ENCODE data around the gene ALG6. TPM values are rescaled to one million over a fixed set of nuclear protein-coding genes. Genes with fewer than 3 reads are reported as not detected.
A peak's percentile ranks its signal among the peaks of the same experiment; 100 is the strongest.

ALG6 gene
- total RNA-seq, 1 experiment from 2014 or later, result 21.4 TPM

DNA sequence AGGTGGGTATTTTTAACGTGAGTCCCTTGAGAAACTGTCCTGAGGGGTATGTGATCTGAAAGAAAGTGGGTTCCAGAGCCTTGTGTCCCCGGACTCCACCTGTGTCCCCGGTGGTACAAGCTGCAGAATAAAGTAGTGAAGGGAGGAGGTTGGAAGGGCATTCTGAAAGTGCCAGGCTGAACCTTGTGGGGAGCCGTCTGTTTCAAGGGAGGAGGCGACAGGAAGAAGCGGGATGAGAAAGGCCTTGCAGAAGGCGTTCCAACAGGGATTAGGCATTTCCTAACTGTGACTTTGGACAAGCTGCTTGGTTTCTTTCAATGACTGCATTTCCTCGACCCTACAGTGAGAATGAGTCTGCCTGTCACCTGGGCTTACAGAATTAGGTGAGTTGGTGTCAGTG, 39.3 kb upstream of the ALG6 start:
- Histone ChIP-seq H3K23me2 (ENCODE audit: insufficient read length, low read depth, low read length, poor library complexity, severe bottlenecking) (peaks cover 38% of the 10 kb centered on the region), H2BK120ac (ENCODE audit: low read depth, low read length, poor library complexity, severe bottlenecking) (no peak overlapping the region), H2AFZ (ENCODE audit: low read length) (no peak overlapping the region), H3K23ac (ENCODE audit: insufficient read length, low read depth, low read length) (no peak overlapping the region), H2BK20ac (ENCODE audit: low read depth, low read length, poor library complexity, severe bottlenecking) (no peak overlapping the region), H3K56ac (ENCODE audit: insufficient read length, low read depth, low read length) (no peak overlapping the region), H4K8ac (replicated peaks; ENCODE audit: insufficient read length, low read depth, low read length) (no peak overlapping the region), H4K20me1 (ENCODE audit: control insufficient read depth, insufficient read depth, insufficient read length) (no peaks in the 10 kb centered on the region), H4K5ac (ENCODE audit: insufficient read length, low read depth, low read length) (no peak overlapping the region), H3K14ac (ENCODE audit: insufficient read depth, low read length) (no peak overlapping the region; the same call in 1 of the 2 replicates), H3K18ac (ENCODE audit: insufficient read length, low read depth, low read length) (no peak overlapping the region), H3T11ph (ENCODE audit: low read length) (no peak overlapping the region), H3K4me1 (ENCODE audit: insufficient read depth, low read length) (peaks cover 19% of the 10 kb centered on the region; the same call in 1 of the 2 replicates), H3K9me3 (ENCODE audit: control insufficient read depth, low read depth, low read length) (no peaks in the 10 kb centered on the region), H3K4me2 (ENCODE audit: insufficient read depth, insufficient read length, low read length) (peak overlapping the region; percentile 83), H4K91ac (ENCODE audit: insufficient read length, low read depth, low read length) (no peak overlapping the region), H3K79me1 (ENCODE audit: insufficient read depth, low read depth, low read length, poor library complexity, severe bottlenecking) (no peaks in the 10 kb centered on the region), H3K9ac (ENCODE audit: extremely low read depth, insufficient read length, low read length) (no peak overlapping the region), H3K79me2 (ENCODE audit: insufficient read depth, low read length) (no peaks in the 10 kb centered on the region; the same call in 1 of the 2 replicates), H2BK15ac (ENCODE audit: low read depth, low read length) (no peak overlapping the region), H3K27me3 (ENCODE audit: insufficient read depth, low read length) (peaks cover 14% of the 10 kb centered on the region; the same call in 1 of the 2 replicates), H2BK5ac (ENCODE audit: insufficient read length, low read length) (no peak overlapping the region), H3K27ac (ENCODE audit: insufficient read length, low read depth, low read length) (no peak overlapping the region), H2AK5ac (ENCODE audit: insufficient read length, low read length) (no peak overlapping the region), H3K4ac (ENCODE audit: low read depth, low read length) (no peak overlapping the region), H2BK12ac (ENCODE audit: insufficient read length, low read depth, low read length) (no peak overlapping the region)
- Mint-ChIP-seq H3K9me3 (peaks cover 0 to 2% of the 10 kb centered on the region in 2 experiments; a peak in 3 of 5 replicates), H3K36me3 (ENCODE audit: insufficient read depth in 1 of 3, low read depth in 3 of 3) (peaks cover 0 to 3% (median 0%) of the 10 kb centered on the region in 3 experiments; a peak in 3 of 7 replicates), H3K4me3 (peak overlapping the region in 1 of 2 experiments; percentile 96; a peak in 2 of 5 replicates), H3K4me1 (peaks cover 53 to 64% of the 10 kb centered on the region in 2 experiments), H3K27me3 (ENCODE audit: low read depth) (peaks cover 89% of the 10 kb centered on the region), H3K27ac (peak overlapping the region in 2 of 3 experiments; percentile 2 to 50; a peak in 2 of 7 replicates)
- DNase-seq, result peak; percentile 37
- no CpG with 5 or more reads among the region's 8 CpGs for WGBS (ENCODE audit: extremely low coverage, insufficient read length, low lambda C conversion rate)
- TF ChIP-seq, protein P1, sequence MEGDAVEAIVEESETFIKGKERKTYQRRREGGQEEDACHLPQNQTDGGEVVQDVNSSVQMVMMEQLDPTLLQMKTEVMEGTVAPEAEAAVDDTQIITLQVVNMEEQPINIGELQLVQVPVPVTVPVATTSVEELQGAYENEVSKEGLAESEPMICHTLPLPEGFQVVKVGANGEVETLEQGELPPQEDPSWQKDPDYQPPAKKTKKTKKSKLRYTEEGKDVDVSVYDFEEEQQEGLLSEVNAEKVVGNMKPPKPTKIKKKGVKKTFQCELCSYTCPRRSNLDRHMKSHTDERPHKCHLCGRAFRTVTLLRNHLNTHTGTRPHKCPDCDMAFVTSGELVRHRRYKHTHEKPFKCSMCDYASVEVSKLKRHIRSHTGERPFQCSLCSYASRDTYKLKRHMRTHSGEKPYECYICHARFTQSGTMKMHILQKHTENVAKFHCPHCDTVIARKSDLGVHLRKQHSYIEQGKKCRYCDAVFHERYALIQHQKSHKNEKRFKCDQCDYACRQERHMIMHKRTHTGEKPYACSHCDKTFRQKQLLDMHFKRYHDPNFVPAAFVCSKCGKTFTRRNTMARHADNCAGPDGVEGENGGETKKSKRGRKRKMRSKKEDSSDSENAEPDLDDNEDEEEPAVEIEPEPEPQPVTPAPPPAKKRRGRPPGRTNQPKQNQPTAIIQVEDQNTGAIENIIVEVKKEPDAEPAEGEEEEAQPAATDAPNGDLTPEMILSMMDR (conservative IDR thresholded peaks at IDR 0.05), result no peak

Measured in H9 (cell line).